ENCODE results near the gene BLVRA. TPM values are rescaled to one million over a fixed set of nuclear protein-coding genes. Genes with fewer than 3 reads are reported as not detected.
"Not testable (repeated sequence)": the region's sequence is repeated elsewhere in the genome, so short reads cannot be mapped to it uniquely, and the experiment has no call there.

BLVRA gene
- total RNA-seq, 1 experiment from 2014 or later, result 29.7 TPM

GRCh38 chr7:43823425-43823824 is 64.9 kb downstream of the BLVRA start:
- H3K4me1 ChIP-seq (ENCODE audit: control insufficient read depth in 1 of 2, insufficient read depth in 2 of 2, low read length in 2 of 2); DNase-seq (ENCODE audit: low read depth, low spot score); POLR2A ChIA-PET; H3K4me2 ChIP-seq (ENCODE audit: low read length); ATAC-seq; H3K9me3 ChIP-seq (ENCODE audit: control insufficient read depth in 1 of 2, insufficient read depth in 1 of 2, low read depth in 1 of 2, low read length in 2 of 2); H3K27me3 ChIP-seq (ENCODE audit: insufficient read depth, low read length); H3K9me2 ChIP-seq (ENCODE audit: insufficient read depth); CTCF ChIA-PET; H3K9ac ChIP-seq (ENCODE audit: low read length); H2AFZ ChIP-seq (ENCODE audit: low read depth, low read length, poor library complexity, severe bottlenecking); H3K4me3 ChIP-seq (replicated peaks in 1 of 2; ENCODE audit: low read depth in 1 of 2, low read length in 2 of 2); H3K79me2 ChIP-seq (ENCODE audit: insufficient read depth, low read length); RAD21 ChIA-PET (ENCODE audit: low non-redundant PET in 1 of 2, low total read pairs in 2 of 2, uncharacterized antibody in 2 of 2, unreplicated experiment in 2 of 2); H4K20me1 ChIP-seq (ENCODE audit: insufficient read depth); BruUV-seq (replicated peaks); H3K27ac ChIP-seq (ENCODE audit: low read depth, low read length); H3K36me3 ChIP-seq (ENCODE audit: control insufficient read depth in 1 of 2, insufficient read depth in 2 of 2, low read length in 2 of 2); intact Hi-C loops (cut with micrococcal nuclease): not testable (repeated sequence)

GRCh38 chr7:43823941-43824340 is 65.5 kb downstream of the BLVRA start:
- Histone ChIP-seq H3K4me2 (ENCODE audit: low read length) (no peak overlapping the region), H3K79me2 (ENCODE audit: insufficient read depth, low read length) (no peaks in the 10 kb centered on the region)
- intact Hi-C loops (cut with micrococcal nuclease), result no loop called here

More at GRCh38 chr7:43823941-43824340, 65.5 kb downstream of the BLVRA start:
- no peaks in the 10 kb centered on the region for H3K27me3 ChIP-seq (ENCODE audit: insufficient read depth, low read length)
- H3K4me3 ChIP-seq (replicated peaks in 1 of 2; ENCODE audit: low read depth in 1 of 2, low read length in 2 of 2), result no peak overlapping the region
- no peak for ATAC-seq
- RAD21 ChIA-PET (ENCODE audit: low non-redundant PET in 1 of 2, low total read pairs in 2 of 2, uncharacterized antibody in 2 of 2, unreplicated experiment in 2 of 2), result no interaction called here
- H4K20me1 ChIP-seq (ENCODE audit: insufficient read depth), result no peaks in the 10 kb centered on the region
- CTCF ChIA-PET, result no interaction called here
- no peaks in the 10 kb centered on the region for H3K9me3 ChIP-seq (ENCODE audit: control insufficient read depth in 1 of 2, insufficient read depth in 1 of 2, low read depth in 1 of 2, low read length in 2 of 2)
- H3K4me1 ChIP-seq (ENCODE audit: control insufficient read depth in 1 of 2, insufficient read depth in 2 of 2, low read length in 2 of 2), result no peaks in the 10 kb centered on the region
- H3K9ac ChIP-seq (ENCODE audit: low read length), result no peak overlapping the region
- POLR2A ChIA-PET, result no interaction called here
- no peak overlapping the region for H3K27ac ChIP-seq (ENCODE audit: low read depth, low read length)
- TF ChIP-seq YY1 (IDR thresholded peaks at IDR 0.05; ENCODE audit: extremely low read depth, insufficient replicate concordance, low read depth, low read length), result no peak
- no peak for TF ChIP-seq ZFX (IDR thresholded peaks at IDR 0.05)
- TF ChIP-seq EGR1 (IDR thresholded peaks at IDR 0.05; ENCODE audit: low read depth), result no peak
- TF ChIP-seq ZBTB33 (IDR thresholded peaks at IDR 0.05; ENCODE audit: extremely low read depth, insufficient replicate concordance, low read length), result no peak
- no peak for TF ChIP-seq REST (IDR thresholded peaks at IDR 0.05; ENCODE audit: low read depth)
- no peak for TF ChIP-seq RAD21 (IDR thresholded peaks at IDR 0.05; ENCODE audit: low read depth)
- no peak for TF ChIP-seq TCF7L2 (IDR thresholded peaks at IDR 0.05; ENCODE audit: borderline replicate concordance, extremely low read depth, insufficient read depth, insufficient read length)
- no peak for TF ChIP-seq EZH2phosphoT487 (IDR thresholded peaks at IDR 0.05; ENCODE audit: borderline replicate concordance)
- TF ChIP-seq SP1 (IDR thresholded peaks at IDR 0.05; ENCODE audit: low read depth), result no peak
- TF ChIP-seq ATF3 (IDR thresholded peaks at IDR 0.05), result no peak
- TF ChIP-seq ELF1 (IDR thresholded peaks at IDR 0.05; ENCODE audit: borderline replicate concordance, low read depth), result no peak
- H3K36me3 ChIP-seq (ENCODE audit: control insufficient read depth in 1 of 2, insufficient read depth in 2 of 2, low read length in 2 of 2), result no peaks in the 10 kb centered on the region
- DNase-seq (ENCODE audit: low read depth, low spot score), result no peak
- H3K9me2 ChIP-seq (ENCODE audit: insufficient read depth), result no peaks in the 10 kb centered on the region
- no TSS peak for BruUV-seq (replicated peaks)
- no peak overlapping the region for H2AFZ ChIP-seq (ENCODE audit: low read depth, low read length, poor library complexity, severe bottlenecking)

Measured in HCT116 (cell line).